Karpas-422 (cell line): ENCODE measurements around the gene MRPS11. TPM values are rescaled to one million over a fixed set of nuclear protein-coding genes. Genes with fewer than 3 reads are reported as not detected.
A peak's percentile ranks its signal among the peaks of the same experiment; 100 is the strongest.

Source experiments
- DNase-seq: peaks from one replicate; pipeline ENCODE4 v3.0.0-alpha.2; 2015
- H2AFZ ChIP-seq: fragments of 200-600 bp; sonication (generic); 2 replicates; pipeline ENCODE4 v1.6.1; 2014; ENCODE audit warnings: antibody characterized with exemption, low read length, mixed read lengths
- H3K27ac ChIP-seq: fragments of 200-600 bp; sonication (generic); 2 replicates; pipeline ENCODE4 v1.5.1; 2014; ENCODE audit warnings: mild to moderate bottlenecking, low read length, moderate library complexity
- H3K27me3 ChIP-seq: fragments of 200-600 bp; sonication (generic); 2 replicates; pipeline ENCODE4 v1.6.1; 2014; ENCODE audit warnings: low read length, mixed read lengths
- H3K36me3 ChIP-seq: fragments of 200-600 bp; sonication (generic); 2 replicates; pipeline ENCODE4 v1.6.1; 2014; ENCODE audit warnings: low read length, mixed read lengths; ENCODE audit not compliant: insufficient read depth
- H3K4me1 ChIP-seq: fragments of 200-600 bp; sonication (generic); 2 replicates; pipeline ENCODE4 v1.6.1; 2014; ENCODE audit warnings: mild to moderate bottlenecking, low read length, mixed read lengths
- H3K4me2 ChIP-seq: fragments of 200-600 bp; sonication (generic); 2 replicates; pipeline ENCODE4 v1.6.1; 2014; ENCODE audit warnings: low read length, low read depth, mild to moderate bottlenecking; ENCODE audit not compliant: poor library complexity, severe bottlenecking
- H3K4me3 ChIP-seq: fragments of 200-600 bp; sonication (generic); 2 replicates; pipeline ENCODE4 v1.5.1; 2014; ENCODE audit warnings: mild to moderate bottlenecking, antibody characterized with exemption, low read length, mixed read lengths
- H3K79me2 ChIP-seq: fragments of 200-600 bp; sonication (generic); 2 replicates; pipeline ENCODE4 v1.6.1; 2014; ENCODE audit warnings: mild to moderate bottlenecking, low read length, mixed read lengths
- H3K9ac ChIP-seq: fragments of 200-600 bp; sonication (generic); 2 replicates; pipeline ENCODE4 v1.6.0; 2014; ENCODE audit warnings: low read length
- H3K9me2 ChIP-seq: fragments of 200-600 bp; sonication (generic), shearing (Covaris generic); replicated peaks from 2 replicates; pipeline ENCODE4 v1.6.0; 2014; ENCODE audit warnings: mild to moderate bottlenecking, low read length, moderate library complexity; ENCODE audit not compliant: insufficient read depth
- H3K9me3 ChIP-seq: fragments of 300-700, 200-600 bp; sonication (generic); 2 replicates; pipeline ENCODE4 v1.6.1; 2014; ENCODE audit warnings: low read length, mixed read lengths
- H4K20me1 ChIP-seq: fragments of 200-600 bp; sonication (generic); 2 replicates; pipeline ENCODE4 v1.6.1; 2014; ENCODE audit warnings: mild to moderate bottlenecking, antibody characterized with exemption, low read length, low read depth; ENCODE audit not compliant: insufficient read depth
- total RNA-seq: library from RNA; depleted of rRNA; stranded (reverse); fragments of >200 nt; shearing (Covaris generic); gene quantifications from 2 replicates; pipeline ENCODE4 v1.2.3, GENCODE V29; 2014; ENCODE audit warnings: low replicate concordance

Gene MRPS11
- total RNA-seq, 1 experiment from 2014 or later: 48.8 TPM

GRCh38 chr15:88487796-88488523 is 20.5 kb downstream of the MRPS11 start:
- no peaks in the 10 kb centered on the region for H3K36me3 ChIP-seq
- H3K9me3 ChIP-seq: no peaks in the 10 kb centered on the region
- no peaks in the 10 kb centered on the region for H3K9me2 ChIP-seq
- no peaks in the 10 kb centered on the region for H3K4me1 ChIP-seq
- no peaks in the 10 kb centered on the region for H3K79me2 ChIP-seq
- no peak overlapping the region for H2AFZ ChIP-seq
- H3K27ac ChIP-seq: no peak overlapping the region
- H3K27me3 ChIP-seq: no peaks in the 10 kb centered on the region
- H3K4me3 ChIP-seq: no peak overlapping the region
- no peak overlapping the region for H3K9ac ChIP-seq
- no peak for DNase-seq
- no peaks in the 10 kb centered on the region for H4K20me1 ChIP-seq
- no peak overlapping the region for H3K4me2 ChIP-seq

- Histone ChIP-seq H2AFZ (no peak overlapping the region), H3K27me3 (no peaks in the 10 kb centered on the region), H3K27ac (no peak overlapping the region), H3K4me3 (no peak overlapping the region), H4K20me1 (no peaks in the 10 kb centered on the region), H3K79me2 (no peaks in the 10 kb centered on the region), H3K4me1 (no peaks in the 10 kb centered on the region), H3K4me2 (no peak overlapping the region), H3K36me3 (no peaks in the 10 kb centered on the region), H3K9me3 (no peaks in the 10 kb centered on the region), H3K9ac (no peak overlapping the region), H3K9me2 (no peaks in the 10 kb centered on the region)
- DNase-seq: peak; percentile 50
These were observed 21.8 kb downstream of the MRPS11 start for GRCh38 chr15:88489321-88489720.

- no peaks in the 10 kb centered on the region for H3K9me2 ChIP-seq
- DNase-seq: no peak
- H3K36me3 ChIP-seq: no peaks in the 10 kb centered on the region
- no peak overlapping the region for H3K4me3 ChIP-seq
- no peaks in the 10 kb centered on the region for H3K4me1 ChIP-seq
- H2AFZ ChIP-seq: no peak overlapping the region
- H3K27me3 ChIP-seq: no peaks in the 10 kb centered on the region
- no peak overlapping the region for H3K4me2 ChIP-seq
- no peak overlapping the region for H3K9ac ChIP-seq
- H3K9me3 ChIP-seq: no peaks in the 10 kb centered on the region
- no peaks in the 10 kb centered on the region for H4K20me1 ChIP-seq
- H3K27ac ChIP-seq: no peak overlapping the region
- H3K79me2 ChIP-seq: no peaks in the 10 kb centered on the region
These were observed 22.5 kb downstream of the MRPS11 start for GRCh38 chr15:88490036-88490435.

- Histone ChIP-seq H3K4me1 (no peaks in the 10 kb centered on the region), H3K79me2 (no peaks in the 10 kb centered on the region), H3K36me3 (no peaks in the 10 kb centered on the region), H2AFZ (no peak overlapping the region), H3K27me3 (no peaks in the 10 kb centered on the region), H3K9me3 (no peaks in the 10 kb centered on the region), H3K4me2 (no peak overlapping the region), H4K20me1 (no peaks in the 10 kb centered on the region), H3K27ac (no peak overlapping the region), H3K4me3 (no peak overlapping the region), H3K9me2 (no peaks in the 10 kb centered on the region), H3K9ac (no peak overlapping the region)
- no peak for DNase-seq
These were observed 23.6 kb downstream of the MRPS11 start for GRCh38 chr15:88491158-88491557.

GRCh38 chr15:88493844-88494243 is 26.3 kb downstream of the MRPS11 start:
- Histone ChIP-seq H3K9me3 (no peaks in the 10 kb centered on the region), H3K4me3 (no peak overlapping the region), H3K4me1 (no peaks in the 10 kb centered on the region), H3K27me3 (no peaks in the 10 kb centered on the region), H3K4me2 (no peak overlapping the region), H2AFZ (no peak overlapping the region), H3K27ac (no peak overlapping the region), H3K36me3 (no peaks in the 10 kb centered on the region), H4K20me1 (no peaks in the 10 kb centered on the region), H3K79me2 (no peaks in the 10 kb centered on the region), H3K9ac (no peak overlapping the region), H3K9me2 (no peaks in the 10 kb centered on the region)
- no peak for DNase-seq

GRCh38 chr15:88497109-88497765 is 29.7 kb downstream of the MRPS11 start:
- no peak overlapping the region for H3K4me2 ChIP-seq
- H3K79me2 ChIP-seq: no peaks in the 10 kb centered on the region
- H3K36me3 ChIP-seq: no peaks in the 10 kb centered on the region
- H3K4me1 ChIP-seq: no peaks in the 10 kb centered on the region
- no peaks in the 10 kb centered on the region for H3K27me3 ChIP-seq
- H3K9ac ChIP-seq: no peak overlapping the region
- H4K20me1 ChIP-seq: no peaks in the 10 kb centered on the region
- no peaks in the 10 kb centered on the region for H3K9me3 ChIP-seq
- DNase-seq: no peak
- H2AFZ ChIP-seq: no peak overlapping the region
- no peak overlapping the region for H3K27ac ChIP-seq
- no peak overlapping the region for H3K4me3 ChIP-seq
- H3K9me2 ChIP-seq: no peaks in the 10 kb centered on the region

GRCh38 chr15:88498996-88499395 is 31.5 kb downstream of the MRPS11 start:
- Histone ChIP-seq H3K36me3 (no peaks in the 10 kb centered on the region), H3K9ac (no peak overlapping the region), H2AFZ (no peak overlapping the region), H3K4me2 (no peak overlapping the region), H3K27me3 (no peaks in the 10 kb centered on the region), H3K9me3 (no peaks in the 10 kb centered on the region), H3K79me2 (no peaks in the 10 kb centered on the region), H3K27ac (no peak overlapping the region), H3K4me3 (no peak overlapping the region), H3K9me2 (no peaks in the 10 kb centered on the region), H4K20me1 (no peaks in the 10 kb centered on the region), H3K4me1 (no peaks in the 10 kb centered on the region)
- no peak for DNase-seq

- no peaks in the 10 kb centered on the region for H3K9me3 ChIP-seq
- H3K4me2 ChIP-seq: no peak overlapping the region
- no peaks in the 10 kb centered on the region for H3K79me2 ChIP-seq
These were observed 36.9 kb downstream of the MRPS11 start for GRCh38 chr15:88504445-88504844.

More at GRCh38 chr15:88504445-88504844, 36.9 kb downstream of the MRPS11 start:
- Histone ChIP-seq H3K36me3 (no peaks in the 10 kb centered on the region), H3K4me3 (no peak overlapping the region), H4K20me1 (no peaks in the 10 kb centered on the region), H3K27ac (no peak overlapping the region), H3K9me2 (no peaks in the 10 kb centered on the region), H3K4me1 (peaks cover 2% of the 10 kb centered on the region; the same call in 1 of the 2 replicates), H3K9ac (no peak overlapping the region), H3K27me3 (no peaks in the 10 kb centered on the region), H2AFZ (no peak overlapping the region)
- no peak for DNase-seq
